MM.1S (cell line): ENCODE results near the gene TMEM245.

ENCODE experiments used
- EZH2 ChIP-seq: fragments of 300-600 bp; sonication (generic); optimal IDR thresholded peaks from 2 replicates; pipeline ENCODE3; 2017; ENCODE audit warnings: low read depth, mild to moderate bottlenecking, antibody characterized with exemption, low read length, mixed read lengths
- TF ChIP-seq, protein P1 (sequence below): fragments of 300-600 bp; sonication (generic); IDR thresholded peaks from 2 replicates; pipeline ENCODE4 v1.5.1; 2016; ENCODE audit warnings: antibody characterized with exemption, low read length, mixed read lengths

DNA sequence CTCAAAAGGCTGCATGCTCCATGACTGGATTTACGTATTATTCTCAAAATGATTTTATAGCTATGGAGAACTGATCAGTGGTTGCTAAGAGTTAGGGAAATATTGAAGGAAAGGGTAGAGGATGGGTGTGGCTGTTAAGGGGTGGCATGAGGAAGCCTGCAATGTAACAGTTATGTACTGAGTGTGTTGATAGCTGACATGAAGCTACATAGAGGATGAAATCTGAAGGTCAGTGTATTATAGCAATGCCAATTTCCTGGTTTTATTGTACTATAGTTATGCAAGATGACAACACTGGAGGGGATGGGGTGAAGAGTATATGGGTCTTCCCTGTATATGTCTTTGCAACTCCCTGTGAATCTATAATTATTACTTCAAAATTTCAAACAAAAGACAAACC, 51.0 kb downstream of the TMEM245 start:
- TF ChIP-seq, protein P1, sequence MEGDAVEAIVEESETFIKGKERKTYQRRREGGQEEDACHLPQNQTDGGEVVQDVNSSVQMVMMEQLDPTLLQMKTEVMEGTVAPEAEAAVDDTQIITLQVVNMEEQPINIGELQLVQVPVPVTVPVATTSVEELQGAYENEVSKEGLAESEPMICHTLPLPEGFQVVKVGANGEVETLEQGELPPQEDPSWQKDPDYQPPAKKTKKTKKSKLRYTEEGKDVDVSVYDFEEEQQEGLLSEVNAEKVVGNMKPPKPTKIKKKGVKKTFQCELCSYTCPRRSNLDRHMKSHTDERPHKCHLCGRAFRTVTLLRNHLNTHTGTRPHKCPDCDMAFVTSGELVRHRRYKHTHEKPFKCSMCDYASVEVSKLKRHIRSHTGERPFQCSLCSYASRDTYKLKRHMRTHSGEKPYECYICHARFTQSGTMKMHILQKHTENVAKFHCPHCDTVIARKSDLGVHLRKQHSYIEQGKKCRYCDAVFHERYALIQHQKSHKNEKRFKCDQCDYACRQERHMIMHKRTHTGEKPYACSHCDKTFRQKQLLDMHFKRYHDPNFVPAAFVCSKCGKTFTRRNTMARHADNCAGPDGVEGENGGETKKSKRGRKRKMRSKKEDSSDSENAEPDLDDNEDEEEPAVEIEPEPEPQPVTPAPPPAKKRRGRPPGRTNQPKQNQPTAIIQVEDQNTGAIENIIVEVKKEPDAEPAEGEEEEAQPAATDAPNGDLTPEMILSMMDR: no peak
- TF ChIP-seq EZH2: no peak
